EH (cell line): ENCODE data around the gene HCST.
"Not testable (repeated sequence)": the region's sequence is repeated elsewhere in the genome, so short reads cannot be mapped to it uniquely, and the experiment has no call there.

ENCODE experiments used
- DNase-seq: peaks from one replicate; pipeline ENCODE4 v3.0.0-alpha.2; 2015; ENCODE audit warnings: low read depth

HCST gene

DNA sequence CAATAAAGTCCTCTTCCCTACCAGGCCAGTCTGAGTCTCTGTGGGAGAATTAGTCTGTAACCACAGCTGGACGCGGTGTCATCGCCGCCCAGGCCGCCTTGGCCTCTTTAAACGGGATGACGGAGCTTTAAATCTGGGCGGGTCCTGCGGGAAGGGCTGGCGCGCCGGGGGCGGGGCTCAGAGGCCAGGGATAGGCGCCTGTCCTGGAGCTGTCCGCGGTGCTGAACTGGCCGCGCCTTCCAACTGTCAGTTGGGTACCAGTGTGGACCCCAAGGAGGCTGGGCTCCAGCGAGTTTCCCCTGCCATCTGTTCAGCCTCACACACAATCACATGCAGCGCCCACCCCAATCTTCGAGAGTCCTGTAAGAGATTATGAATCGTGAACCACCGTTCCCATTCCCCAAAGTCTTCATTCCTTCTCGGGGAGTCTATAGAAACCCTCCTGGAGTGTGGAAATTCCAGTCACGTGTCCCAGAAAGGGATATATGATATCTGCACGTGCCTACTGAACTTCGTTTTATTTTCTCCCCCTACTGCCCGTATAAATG, 22.5 kb upstream of the HCST start:
- DNase-seq: peak; percentile 93

- peak; percentile 85 for DNase-seq
Observed at GRCh38 chr19:35882114-35882832, 20.1 kb upstream of the HCST start.

DNA sequence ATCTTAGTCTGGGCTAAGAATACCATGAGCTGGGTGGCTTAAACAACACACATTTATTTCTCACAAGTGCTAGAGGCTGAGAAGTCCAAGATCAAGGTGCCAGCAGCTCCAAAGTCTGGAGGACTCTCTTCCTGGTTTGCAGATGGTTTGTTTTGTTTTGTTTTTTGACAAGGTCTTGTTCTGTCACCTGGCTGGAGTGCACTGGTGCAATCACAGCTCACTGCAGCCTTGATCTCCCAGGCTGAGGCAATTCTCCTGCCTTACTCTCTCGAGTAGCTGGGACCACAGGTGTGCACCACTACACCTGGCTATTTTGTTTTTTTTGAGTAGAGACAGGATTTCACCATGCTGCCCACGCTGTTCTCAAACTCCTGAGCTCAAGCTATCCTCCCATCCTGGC, 18.4 kb upstream of the HCST start:
- DNase-seq: no peak

DNA sequence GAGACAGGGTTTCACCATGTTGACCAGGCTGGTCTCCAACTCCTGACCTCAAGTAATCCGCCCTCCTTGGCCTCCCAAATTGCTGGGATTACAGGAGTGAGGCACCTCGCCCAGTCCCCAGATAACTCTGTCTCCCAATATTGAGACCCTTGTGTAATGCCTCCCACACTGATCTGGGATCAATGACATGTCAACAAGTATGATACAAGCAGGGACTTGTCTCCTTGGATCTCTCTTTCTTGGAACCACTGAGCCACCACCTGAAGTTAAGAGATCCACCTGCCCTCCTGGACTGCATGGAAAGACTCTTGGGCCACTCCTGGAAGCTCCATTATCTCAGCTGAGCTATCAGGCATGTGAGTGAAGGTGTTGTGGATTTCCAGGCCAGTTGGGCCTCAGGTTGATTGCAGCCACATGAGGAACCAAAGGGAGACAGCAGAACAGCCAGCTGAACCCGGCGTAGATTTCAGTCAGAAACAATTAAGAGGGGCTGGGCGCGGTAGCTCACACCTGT, 17.0 kb upstream of the HCST start:
- no peak for DNase-seq

GRCh38 chr19:35885904-35886303, 16.4 kb upstream of the HCST start:
- no peak for DNase-seq

DNA sequence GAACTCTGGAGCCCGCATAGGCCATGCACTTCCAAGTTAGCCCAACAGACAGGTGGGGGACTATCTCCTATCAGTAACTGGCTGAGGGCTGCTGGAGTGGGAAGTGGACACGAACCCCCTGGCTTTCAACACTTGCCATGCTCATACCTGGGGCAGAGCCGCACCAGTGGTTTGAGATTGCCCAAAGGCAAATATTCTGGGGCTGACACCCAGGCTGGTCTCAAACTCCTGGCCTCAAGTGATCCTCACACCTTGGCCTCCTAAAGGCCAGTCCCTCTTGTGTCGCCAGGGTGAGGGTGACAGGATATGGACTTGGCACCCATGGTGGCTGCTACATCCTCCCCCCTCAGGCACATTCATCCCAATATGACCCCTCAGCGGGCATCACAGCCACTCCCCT, 15.1 kb upstream of the HCST start:
- DNase-seq: no peak

DNA sequence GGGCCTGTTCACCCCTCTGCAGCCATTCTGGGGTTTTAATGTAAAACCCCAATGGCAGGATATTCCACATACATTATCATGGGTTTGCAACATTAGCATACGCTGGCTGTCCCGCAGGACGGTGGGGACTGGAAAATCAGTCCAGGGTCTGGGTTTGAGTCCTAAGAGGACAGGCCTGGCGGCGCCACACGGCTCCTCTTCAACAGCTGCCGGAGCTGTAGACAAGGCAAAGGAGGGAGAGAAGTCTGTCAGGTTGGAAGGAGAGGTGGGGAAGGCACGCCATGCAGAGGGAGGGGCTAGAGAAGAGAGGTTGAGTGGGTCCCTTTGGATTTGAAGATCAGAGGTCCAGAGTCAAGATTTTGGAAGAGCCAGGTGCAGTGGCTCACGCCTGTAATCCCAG, 13.9 kb upstream of the HCST start:
- DNase-seq: no peak

DNA sequence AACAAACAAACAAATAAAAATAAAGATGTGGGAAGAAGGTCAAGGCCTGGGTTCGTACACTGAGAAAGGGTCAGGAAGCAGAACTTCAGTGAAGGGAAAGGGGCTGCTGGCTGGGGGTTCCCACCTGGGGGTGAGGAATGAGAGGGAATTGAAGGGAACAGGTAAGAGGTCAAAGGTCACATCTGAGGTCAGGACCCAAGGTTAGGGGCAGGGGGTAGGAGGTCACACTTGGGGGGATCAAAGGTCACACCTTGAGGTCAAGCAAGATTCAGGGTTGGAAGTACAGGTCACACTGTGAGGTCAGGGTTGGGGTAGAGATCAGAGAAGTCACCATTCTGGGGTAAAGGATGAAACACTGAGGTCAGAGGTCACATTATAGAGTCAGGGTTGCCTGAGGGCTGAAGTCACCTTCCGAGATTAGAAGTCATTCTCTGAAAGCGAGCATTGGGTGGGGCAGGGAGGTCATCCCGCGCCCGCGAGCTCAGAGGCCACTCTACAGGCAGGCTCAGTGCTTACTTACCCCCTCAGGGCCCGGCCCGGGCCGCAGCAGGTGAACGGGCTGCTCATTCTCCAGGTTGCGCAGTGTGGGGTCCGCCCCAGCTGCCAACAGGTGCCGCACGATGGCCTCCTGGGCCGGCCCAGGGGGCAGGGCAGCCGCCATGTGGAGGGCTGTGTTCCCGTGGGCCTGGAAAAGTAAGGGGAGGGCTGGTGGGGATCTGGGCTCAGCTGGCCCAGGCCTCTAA, 12.8 kb upstream of the HCST start:
- DNase-seq: no peak

- DNase-seq: no peak
Observed at GRCh38 chr19:35890113-35890650, 12.1 kb upstream of the HCST start.

DNA sequence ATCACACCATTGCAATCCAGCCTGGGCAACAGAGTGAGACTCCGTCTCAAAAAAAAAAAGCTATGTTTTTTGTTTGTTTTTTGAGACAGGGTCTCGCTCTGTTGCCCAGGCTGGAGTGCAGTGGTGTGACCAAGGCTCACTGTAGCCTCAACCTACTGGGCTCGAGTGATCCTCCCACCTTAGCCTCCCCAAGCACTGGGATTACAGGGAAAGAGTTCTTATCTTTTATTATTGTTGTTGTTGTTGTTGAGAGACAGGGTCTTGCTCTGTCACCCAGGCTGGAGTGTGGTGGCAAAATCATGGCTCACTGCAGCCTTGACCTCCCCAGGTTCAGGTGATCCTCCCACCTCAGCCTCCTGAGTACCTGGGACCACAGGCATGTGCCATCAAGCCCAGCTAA, 10.5 kb upstream of the HCST start:
- not testable (repeated sequence) for DNase-seq

GRCh38 chr19:35894342-35894741, 8.0 kb upstream of the HCST start:
- DNase-seq: no peak

- DNase-seq: no peak
Observed at GRCh38 chr19:35895911-35896642, 6.3 kb upstream of the HCST start.

- DNase-seq: no peak
Observed at GRCh38 chr19:35896643-35897040, 5.7 kb upstream of the HCST start.

GRCh38 chr19:35897706-35898451, 4.5 kb upstream of the HCST start:
- DNase-seq: no peak

- DNase-seq: no peak
Observed at GRCh38 chr19:35898499-35898809, 3.9 kb upstream of the HCST start.

GRCh38 chr19:35899547-35900214, 2.6 kb upstream of the HCST start:
- peak; percentile 81 for DNase-seq

DNA sequence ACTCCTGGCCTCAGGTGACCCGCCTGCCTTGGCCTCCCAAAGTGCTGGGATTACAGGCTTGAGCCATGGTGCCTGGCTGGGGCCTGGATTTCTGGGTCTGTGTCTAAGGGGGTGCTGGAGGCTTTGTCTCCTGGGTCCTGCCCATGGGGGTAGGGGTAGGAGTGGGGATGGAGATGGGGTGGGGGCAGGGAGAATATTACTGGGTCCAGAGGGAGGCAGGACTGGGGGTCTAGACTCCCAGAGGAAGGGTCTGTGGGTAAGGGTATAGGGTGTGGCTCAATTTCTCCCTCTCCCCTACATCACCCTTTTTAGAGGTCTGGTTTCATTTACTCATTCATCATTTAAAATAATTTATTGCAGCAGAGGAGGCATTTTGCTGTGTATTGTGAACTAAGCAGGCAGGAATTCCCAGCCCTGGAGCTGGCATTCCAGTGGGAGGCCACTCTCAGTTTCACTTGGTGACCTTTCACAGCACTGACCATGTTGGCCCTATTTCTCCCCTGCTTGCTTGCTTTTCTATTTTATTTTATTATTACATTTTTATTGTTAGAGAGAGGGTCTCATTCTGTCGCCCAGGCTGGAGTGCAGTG, 1.2 kb upstream of the HCST start:
- peak; percentile 88 for DNase-seq

- DNase-seq: no peak
Observed at GRCh38 chr19:35902870-35903475, 644 bp downstream of the HCST start.

DNA sequence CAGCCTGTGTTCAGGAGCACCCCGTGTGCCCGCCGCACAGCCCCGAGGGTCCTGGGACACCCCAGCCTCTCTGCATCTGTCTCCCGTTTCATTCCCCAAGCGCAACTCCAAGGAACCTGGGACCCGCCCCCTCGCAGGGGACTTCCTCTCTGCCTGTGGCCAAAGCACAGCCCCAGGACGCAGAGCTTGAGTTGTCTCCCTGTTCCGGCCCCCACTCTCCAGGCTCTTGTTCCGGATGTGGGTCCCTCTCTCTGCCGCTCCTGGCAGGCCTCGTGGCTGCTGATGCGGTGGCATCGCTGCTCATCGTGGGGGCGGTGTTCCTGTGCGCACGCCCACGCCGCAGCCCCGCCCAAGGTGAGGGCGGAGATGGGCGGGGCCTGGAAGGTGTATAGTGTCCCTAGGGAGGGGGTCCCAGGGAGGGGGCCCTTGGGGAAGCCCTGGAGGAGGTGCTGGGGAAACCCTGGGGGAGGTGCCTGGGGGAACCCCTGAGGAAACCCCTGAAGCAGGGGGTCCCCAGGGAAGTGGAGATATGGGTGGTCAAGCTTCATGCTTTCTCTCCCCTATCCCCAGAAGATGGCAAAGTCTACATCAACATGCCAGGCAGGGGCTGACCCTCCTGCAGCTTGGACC, 1.3 kb downstream of the HCST start:
- DNase-seq: peak; percentile 87
